Measurements from ENCODE around the gene SLC10A4. TPM values are rescaled to one million over a fixed set of nuclear protein-coding genes. Genes with fewer than 3 reads are reported as not detected.

Gene SLC10A4
- total RNA-seq, 2 donors from 2014 or later, result 0.23 to 1.1 TPM

GRCh38 chr4:48461000-48461399 lies 22.1 kb upstream of the SLC10A4 start:
- intact Hi-C loops (cut with DNase I), result no loop called here
- Histone ChIP-seq H3K4me1 (replicated peaks) (no peaks in the 10 kb centered on the region), H3K9me3 (no peaks in the 10 kb centered on the region), H3K36me3 (no peaks in the 10 kb centered on the region), H3K4me3 (no peak overlapping the region), H3K27ac (no peak overlapping the region), H3K27me3 (replicated peaks; ENCODE audit: insufficient read depth) (no peaks in the 10 kb centered on the region)
- TF ChIP-seq POLR2A (IDR thresholded peaks at IDR 0.05) (no peak), POLR2AphosphoS5 (IDR thresholded peaks at IDR 0.05) (no peak), CTCF (IDR thresholded peaks at IDR 0.05) (no peak)
- no peak for DNase-seq (ENCODE audit: low spot score)

DNA sequence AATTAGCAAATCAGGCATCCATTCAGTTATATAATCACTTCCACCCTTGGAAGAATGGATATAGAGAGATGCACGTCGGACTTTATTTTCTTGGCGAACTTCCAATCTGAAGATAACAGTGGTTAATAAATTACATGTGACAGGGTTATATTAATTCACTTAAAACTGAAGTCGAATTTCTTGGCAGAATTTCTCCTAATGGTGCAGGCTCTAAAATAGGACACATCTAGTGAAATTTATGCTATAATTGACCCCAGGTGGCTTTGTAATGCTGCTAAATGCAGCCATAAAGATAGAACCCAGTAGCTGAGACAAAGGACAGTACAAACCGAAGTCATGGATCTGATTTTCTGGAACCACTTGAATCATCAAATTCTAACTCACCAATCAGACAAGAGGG lies 20.8 kb upstream of the SLC10A4 start:
- H3K4me3 ChIP-seq, result no peak overlapping the region
- no peak for DNase-seq (ENCODE audit: low spot score)
- 30% methylated on average over 5 of the region's 5 CpGs for WGBS

DNA sequence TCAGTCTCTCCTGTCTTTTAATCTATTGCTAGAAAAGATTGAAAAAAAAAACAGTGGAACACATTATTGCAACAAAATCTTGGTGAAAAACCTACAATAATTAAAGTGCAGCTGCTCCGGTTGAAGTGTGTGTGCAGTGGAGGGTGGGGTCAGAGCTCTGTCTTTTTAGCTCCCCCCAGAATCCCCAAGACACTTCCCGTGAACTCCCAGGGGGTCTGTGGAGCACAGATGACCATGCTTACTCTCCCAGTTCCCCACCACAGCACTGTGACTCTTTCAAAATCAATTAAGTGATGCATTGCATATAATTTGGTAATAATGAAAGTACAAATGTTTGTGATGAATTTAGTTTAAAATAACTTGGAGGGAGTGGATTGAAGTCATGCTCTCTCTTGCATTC lies 15.7 kb upstream of the SLC10A4 start:
- no peaks in the 10 kb centered on the region for H3K9me3 ChIP-seq
- intact Hi-C loops (cut with DNase I), result no loop called here

More for the DNA sequence above, 20.8 kb upstream of the SLC10A4 start:
- Histone ChIP-seq H3K4me1 (replicated peaks) (no peaks in the 10 kb centered on the region), H3K36me3 (no peaks in the 10 kb centered on the region), H3K27ac (no peak overlapping the region), H3K27me3 (replicated peaks; ENCODE audit: insufficient read depth) (no peaks in the 10 kb centered on the region), H3K9me3 (no peaks in the 10 kb centered on the region)
- intact Hi-C loops (cut with DNase I), result no loop called here
- TF ChIP-seq CTCF (IDR thresholded peaks at IDR 0.05) (no peak), POLR2AphosphoS5 (IDR thresholded peaks at IDR 0.05) (no peak), POLR2A (IDR thresholded peaks at IDR 0.05) (no peak)

DNA sequence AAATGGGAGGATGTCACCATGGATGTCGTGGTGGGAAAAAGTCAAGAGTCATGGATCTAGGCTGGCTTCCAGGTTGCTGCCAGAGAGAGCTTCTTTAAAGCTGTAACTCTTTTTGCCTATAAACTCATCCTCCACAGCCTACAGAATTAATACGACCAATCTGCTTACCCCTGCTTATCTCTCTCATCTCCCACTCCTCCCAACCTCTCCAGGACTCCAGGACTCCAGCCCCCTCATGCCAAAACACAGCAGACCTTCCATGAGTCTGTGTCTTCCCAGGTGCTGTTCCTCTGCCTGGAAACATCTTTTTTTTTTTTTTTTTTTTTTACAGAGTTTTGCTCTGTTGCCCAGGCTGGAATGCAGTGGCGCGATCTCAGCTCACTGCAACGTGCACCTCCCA lies 15.3 kb upstream of the SLC10A4 start:
- intact Hi-C loops (cut with DNase I), result no loop called here
- Histone ChIP-seq H3K9me3 (no peaks in the 10 kb centered on the region), H3K4me1 (replicated peaks) (no peaks in the 10 kb centered on the region), H3K27me3 (replicated peaks; ENCODE audit: insufficient read depth) (no peaks in the 10 kb centered on the region), H3K4me3 (no peak overlapping the region), H3K27ac (no peak overlapping the region), H3K36me3 (no peaks in the 10 kb centered on the region)
- 59% methylated on average over 5 of the region's 5 CpGs for WGBS
- no peak for DNase-seq (ENCODE audit: low spot score)
- TF ChIP-seq CTCF (IDR thresholded peaks at IDR 0.05), result no peak
- no peak for TF ChIP-seq POLR2A (IDR thresholded peaks at IDR 0.05)
- no peak for TF ChIP-seq POLR2AphosphoS5 (IDR thresholded peaks at IDR 0.05)

More for the DNA sequence above, 15.7 kb upstream of the SLC10A4 start:
- Histone ChIP-seq H3K36me3 (no peaks in the 10 kb centered on the region), H3K27me3 (replicated peaks; ENCODE audit: insufficient read depth) (no peaks in the 10 kb centered on the region), H3K4me3 (no peak overlapping the region), H3K27ac (no peak overlapping the region), H3K4me1 (replicated peaks) (no peaks in the 10 kb centered on the region)
- TF ChIP-seq POLR2A (IDR thresholded peaks at IDR 0.05), result no peak
- TF ChIP-seq POLR2AphosphoS5 (IDR thresholded peaks at IDR 0.05), result no peak
- no peak for TF ChIP-seq CTCF (IDR thresholded peaks at IDR 0.05)
- DNase-seq (ENCODE audit: low spot score), result no peak
- WGBS, result 86% methylated on average over 2 of the region's 2 CpGs

- no peaks in the 10 kb centered on the region for H3K27me3 ChIP-seq (replicated peaks; ENCODE audit: insufficient read depth)
- H3K4me3 ChIP-seq, result no peak overlapping the region
- H3K4me1 ChIP-seq (replicated peaks), result no peaks in the 10 kb centered on the region
- no peaks in the 10 kb centered on the region for H3K36me3 ChIP-seq
- DNase-seq (ENCODE audit: low spot score), result no peak
- WGBS, result 76% methylated on average over 1 of the region's 1 CpG
- no peak overlapping the region for H3K27ac ChIP-seq
- TF ChIP-seq POLR2AphosphoS5 (IDR thresholded peaks at IDR 0.05) (no peak), CTCF (IDR thresholded peaks at IDR 0.05) (no peak), POLR2A (IDR thresholded peaks at IDR 0.05) (no peak)
- no peaks in the 10 kb centered on the region for H3K9me3 ChIP-seq
- intact Hi-C loops (cut with DNase I), result no loop called here
These were observed 13.0 kb upstream of the SLC10A4 start for GRCh38 chr4:48470137-48470536.

Data from prostate gland (tissue), 2 donors.